Neural crest cell (in vitro differentiated cells): ENCODE data around the gene NFIB. TPM values are rescaled to one million over a fixed set of nuclear protein-coding genes. Genes with fewer than 3 reads are reported as not detected.

Experiments
- DNase-seq: peaks from one replicate; pipeline ENCODE4 v3.0.0; 2021; ENCODE audit warnings: low read depth, mixed read lengths, low spot score
- H3K27ac Mint-ChIP-seq: one replicate; pipeline ENCODE4 v1.8.0; 2021; ENCODE audit warnings: mild to moderate bottlenecking, mixed read lengths; ENCODE audit not compliant: unreplicated experiment
- H3K27me3 Mint-ChIP-seq: 2 replicates; pipeline ENCODE4 v1.8.0; 2021; ENCODE audit warnings: low read depth, mild to moderate bottlenecking, mixed read lengths
- H3K36me3 Mint-ChIP-seq: 2 replicates; pipeline ENCODE4 v1.8.0; 2021; ENCODE audit warnings: low read depth, mild to moderate bottlenecking, mixed read lengths
- H3K4me1 Mint-ChIP-seq: 2 replicates; pipeline ENCODE4 v1.8.0; 2021; ENCODE audit warnings: mixed read lengths
- H3K4me3 Mint-ChIP-seq: one replicate; pipeline ENCODE4 v1.8.0; 2021; ENCODE audit warnings: mild to moderate bottlenecking, mixed read lengths
- H3K9me3 Mint-ChIP-seq: 2 replicates; pipeline ENCODE4 v1.8.0; 2021; ENCODE audit warnings: mixed read lengths
- total RNA-seq: library from RNA; stranded (reverse); gene quantifications from 2 replicates; pipeline ENCODE4 v1.2.1, GENCODE V29; 2021
- TF ChIP-seq, protein P1 (sequence below): fragments of 200-600 bp; sonication (generic); conservative IDR thresholded peaks from 2 replicates; pipeline ENCODE4 v1.5.0; 2021; ENCODE audit warnings: antibody characterized with exemption, mild to moderate bottlenecking

NFIB gene
- total RNA-seq, 1 donor from 2014 or later = 3.7 TPM

DNA sequence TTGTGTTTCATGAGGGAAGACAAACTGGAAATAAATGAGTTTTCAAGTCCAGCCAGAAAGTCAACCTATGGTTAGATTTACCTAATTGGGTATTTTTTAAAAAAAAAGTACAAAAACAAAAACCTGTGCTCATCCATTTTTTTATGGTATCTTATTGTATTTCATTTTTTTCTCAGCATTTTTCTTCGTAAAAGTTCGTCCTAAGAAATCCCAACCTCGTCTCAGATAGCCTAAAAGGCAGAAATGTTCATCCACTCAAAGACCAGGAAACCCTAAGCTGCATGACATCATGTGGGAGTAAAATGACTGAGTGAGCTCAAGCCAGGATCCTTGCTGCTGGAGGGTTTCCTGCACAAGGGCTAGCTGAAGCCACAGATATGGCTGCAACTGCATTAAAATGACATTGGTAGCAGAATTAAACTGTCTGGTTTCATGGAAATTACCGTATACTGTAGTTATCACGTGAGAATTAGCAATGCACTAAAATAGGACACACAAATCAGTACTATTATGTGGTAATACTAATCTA is 70.4 kb downstream of the NFIB start:
- no peak for DNase-seq
- H3K4me3 Mint-ChIP-seq = no peak overlapping the region
- H3K27ac Mint-ChIP-seq = no peak overlapping the region
- H3K4me1 Mint-ChIP-seq = peaks cover 3% of the 10 kb centered on the region
- no peaks in the 10 kb centered on the region for H3K27me3 Mint-ChIP-seq
- TF ChIP-seq, protein P1, sequence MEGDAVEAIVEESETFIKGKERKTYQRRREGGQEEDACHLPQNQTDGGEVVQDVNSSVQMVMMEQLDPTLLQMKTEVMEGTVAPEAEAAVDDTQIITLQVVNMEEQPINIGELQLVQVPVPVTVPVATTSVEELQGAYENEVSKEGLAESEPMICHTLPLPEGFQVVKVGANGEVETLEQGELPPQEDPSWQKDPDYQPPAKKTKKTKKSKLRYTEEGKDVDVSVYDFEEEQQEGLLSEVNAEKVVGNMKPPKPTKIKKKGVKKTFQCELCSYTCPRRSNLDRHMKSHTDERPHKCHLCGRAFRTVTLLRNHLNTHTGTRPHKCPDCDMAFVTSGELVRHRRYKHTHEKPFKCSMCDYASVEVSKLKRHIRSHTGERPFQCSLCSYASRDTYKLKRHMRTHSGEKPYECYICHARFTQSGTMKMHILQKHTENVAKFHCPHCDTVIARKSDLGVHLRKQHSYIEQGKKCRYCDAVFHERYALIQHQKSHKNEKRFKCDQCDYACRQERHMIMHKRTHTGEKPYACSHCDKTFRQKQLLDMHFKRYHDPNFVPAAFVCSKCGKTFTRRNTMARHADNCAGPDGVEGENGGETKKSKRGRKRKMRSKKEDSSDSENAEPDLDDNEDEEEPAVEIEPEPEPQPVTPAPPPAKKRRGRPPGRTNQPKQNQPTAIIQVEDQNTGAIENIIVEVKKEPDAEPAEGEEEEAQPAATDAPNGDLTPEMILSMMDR = no peak
- H3K9me3 Mint-ChIP-seq = no peaks in the 10 kb centered on the region
- no peaks in the 10 kb centered on the region for H3K36me3 Mint-ChIP-seq

DNA sequence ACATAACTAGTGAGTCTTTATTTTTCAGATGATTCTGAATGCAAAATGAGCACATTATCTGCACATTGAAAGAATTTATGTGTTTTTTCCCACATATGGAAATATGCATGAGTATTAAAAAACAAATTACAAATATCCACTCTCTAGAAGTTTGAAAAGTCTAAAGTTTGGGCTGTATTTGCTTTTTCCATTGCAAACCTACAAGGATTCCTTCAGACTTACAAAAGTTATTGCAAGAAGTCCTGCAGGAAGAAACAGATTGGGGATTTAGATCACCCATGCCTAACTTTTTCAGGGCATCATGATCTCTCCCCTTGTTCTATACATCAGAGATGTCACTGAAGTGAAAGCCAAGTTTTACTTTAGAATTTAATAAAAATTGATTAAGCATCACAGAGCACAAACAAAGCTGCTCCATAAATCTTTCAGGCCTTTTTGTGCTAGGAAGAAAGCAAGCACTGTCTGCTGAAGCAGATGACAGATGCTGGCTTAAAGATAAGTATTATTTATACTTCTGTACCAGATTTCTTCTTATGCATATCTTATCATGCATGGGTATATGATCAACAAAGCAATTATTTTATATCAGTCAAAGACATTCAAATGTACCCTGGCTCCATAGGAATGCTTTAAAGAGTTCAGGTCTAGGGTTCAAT is 71.7 kb downstream of the NFIB start:
- no peaks in the 10 kb centered on the region for H3K36me3 Mint-ChIP-seq
- H3K27ac Mint-ChIP-seq = no peak overlapping the region
- no peaks in the 10 kb centered on the region for H3K9me3 Mint-ChIP-seq
- DNase-seq = no peak
- H3K27me3 Mint-ChIP-seq = no peaks in the 10 kb centered on the region
- TF ChIP-seq, protein P1 = no peak
- H3K4me1 Mint-ChIP-seq = peaks cover 12% of the 10 kb centered on the region
- no peak overlapping the region for H3K4me3 Mint-ChIP-seq

DNA sequence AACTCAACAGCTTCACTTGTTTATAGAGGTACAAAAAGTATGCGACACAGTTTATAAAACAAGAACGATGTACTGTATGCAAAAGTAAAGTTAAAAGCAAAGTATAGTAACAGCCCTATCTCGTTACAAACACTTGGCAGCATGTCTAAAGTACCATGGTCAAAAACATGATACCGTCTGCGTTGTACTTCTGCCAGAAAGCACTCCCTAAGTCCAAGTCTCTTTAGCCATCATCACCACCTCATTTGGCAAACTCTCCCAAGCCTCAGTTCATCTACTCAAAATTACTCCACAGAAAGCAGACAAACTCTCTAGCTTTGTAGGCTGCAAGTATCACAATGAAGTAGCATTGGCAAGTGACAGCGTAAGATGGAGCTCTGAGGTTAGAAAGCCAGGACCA is 73.4 kb downstream of the NFIB start:
- TF ChIP-seq, protein P1 = no peak
- Mint-ChIP-seq H3K4me1 (peaks cover 12% of the 10 kb centered on the region), H3K27me3 (no peaks in the 10 kb centered on the region), H3K4me3 (no peak overlapping the region), H3K27ac (no peak overlapping the region), H3K9me3 (no peaks in the 10 kb centered on the region), H3K36me3 (no peaks in the 10 kb centered on the region)
- no peak for DNase-seq

DNA sequence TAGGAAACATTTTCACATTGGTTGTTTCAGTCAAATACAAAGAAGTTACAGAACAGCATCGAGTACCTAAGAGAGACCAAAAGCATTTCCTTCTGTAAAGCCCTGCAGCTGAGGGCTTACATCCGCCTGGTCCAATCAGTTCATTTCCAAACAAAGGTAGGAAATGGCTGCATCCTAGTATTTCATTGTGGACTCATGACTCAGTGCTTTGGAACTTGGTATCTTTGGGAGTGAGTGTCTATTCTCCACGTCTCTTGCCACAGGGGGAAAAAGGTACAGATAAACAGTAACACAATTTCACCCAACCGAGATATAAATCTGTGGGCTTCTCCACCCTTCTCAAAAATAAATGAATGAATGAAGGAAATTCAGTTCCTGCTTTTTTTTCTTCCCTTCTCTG is 75.4 kb downstream of the NFIB start:
- no peaks in the 10 kb centered on the region for H3K27me3 Mint-ChIP-seq
- TF ChIP-seq, protein P1 = no peak
- DNase-seq = no peak
- H3K36me3 Mint-ChIP-seq = no peaks in the 10 kb centered on the region
- no peaks in the 10 kb centered on the region for H3K9me3 Mint-ChIP-seq
- peak overlapping the region; percentile 7 for H3K27ac Mint-ChIP-seq
- H3K4me1 Mint-ChIP-seq = peaks cover 12% of the 10 kb centered on the region
- no peak overlapping the region for H3K4me3 Mint-ChIP-seq

DNA sequence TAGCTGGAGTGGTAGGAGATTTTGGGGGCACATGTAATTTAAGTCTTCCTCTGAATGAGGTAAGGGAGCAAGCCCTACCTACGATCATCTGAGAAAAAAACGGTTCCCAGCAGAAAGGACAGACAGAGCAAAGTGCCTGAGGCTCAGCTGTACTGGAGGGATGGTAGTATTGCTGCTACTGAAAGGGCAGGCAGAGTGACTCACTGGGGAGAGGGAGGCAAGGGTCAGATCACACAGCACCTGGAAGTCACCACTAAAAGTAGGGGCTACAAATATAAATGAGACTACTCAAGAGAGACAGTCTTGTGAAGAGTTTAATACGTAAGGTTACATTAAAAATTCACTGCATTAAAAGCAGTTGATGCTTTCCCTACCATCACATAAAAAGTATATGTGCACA is 75.9 kb downstream of the NFIB start:
- Mint-ChIP-seq H3K4me1 (peaks cover 12% of the 10 kb centered on the region), H3K27ac (peak overlapping the region; percentile 7)
- no peak for DNase-seq

More for the DNA sequence above, 75.9 kb downstream of the NFIB start:
- Mint-ChIP-seq H3K4me3 (no peak overlapping the region), H3K9me3 (no peaks in the 10 kb centered on the region), H3K27me3 (no peaks in the 10 kb centered on the region), H3K36me3 (no peaks in the 10 kb centered on the region)
- TF ChIP-seq, protein P1 = no peak
